ENCODE results near the gene SPTBN4. TPM values are rescaled to one million over a fixed set of nuclear protein-coding genes. Genes with fewer than 3 reads are reported as not detected.

SPTBN4 gene
- total and polyA plus RNA-seq, 8 donors = 1.4 to 18.1 (median 2.2) TPM; not detected in 1

- no peaks in the 10 kb centered on the region for H3K36me3 ChIP-seq
- TF ChIP-seq EP300 (IDR thresholded peaks at IDR 0.05) = no peak
- peak in 2 of 3 donors; percentile 40 to 50 for TF ChIP-seq POLR2AphosphoS5 (IDR thresholded peaks at IDR 0.05)
- peak overlapping the region; percentile 40 to 50 (median 44) for H3K4me3 ChIP-seq
- intact Hi-C loops (cut with DNase I; ENCODE audit: low total_unique reads) = no loop called here
- H3K4me1 ChIP-seq = peaks cover 16 to 30% (median 27%) of the 10 kb centered on the region in 4 donors
- peak overlapping the region; percentile 84 to 97 (median 95) for H3K27ac ChIP-seq
- 1 to 6% (median 2%) methylated on average over 29 to 50 of the region's 50 CpGs for WGBS, 5 donors
- no peaks in the 10 kb centered on the region for H3K27me3 ChIP-seq
- no peaks in the 10 kb centered on the region for H3K9me3 ChIP-seq
- peak; percentile 91 to 97 for DNase-seq
These were observed 33.2 kb upstream of the SPTBN4 start for GRCh38 chr19:40433391-40434216.

- H3K4me3 ChIP-seq = no peak overlapping the region
- H3K27me3 ChIP-seq = no peaks in the 10 kb centered on the region
- WGBS, 5 donors = 87 to 96% (median 92%) methylated on average over 3 of the region's 3 CpGs
- DNase-seq = no peak
- intact Hi-C loops (cut with DNase I; ENCODE audit: low total_unique reads) = no loop called here
- H3K36me3 ChIP-seq = peaks cover 19 to 23% (median 21%) of the 10 kb centered on the region in 4 donors
- H3K27ac ChIP-seq = peak overlapping the region in 1 of 5 donors; percentile 14
- no peaks in the 10 kb centered on the region for H3K9me3 ChIP-seq
- H3K4me1 ChIP-seq = peaks cover 21 to 49% (median 39%) of the 10 kb centered on the region in 4 donors
- no peak for TF ChIP-seq EP300 (IDR thresholded peaks at IDR 0.05)
- no peak for TF ChIP-seq CTCF (IDR thresholded peaks at IDR 0.05)
- no peak for TF ChIP-seq POLR2AphosphoS5 (IDR thresholded peaks at IDR 0.05)
- TF ChIP-seq POLR2A (IDR thresholded peaks at IDR 0.05) = no peak
These were observed 28.5 kb upstream of the SPTBN4 start for GRCh38 chr19:40438284-40438683.

GRCh38 chr19:40441719-40442253 is 25.0 kb upstream of the SPTBN4 start:
- Histone ChIP-seq H3K4me1 (peaks cover 20 to 49% (median 38%) of the 10 kb centered on the region in 4 donors), H3K9me3 (no peaks in the 10 kb centered on the region), H3K36me3 (peaks cover 19 to 26% (median 22%) of the 10 kb centered on the region in 4 donors), H3K27ac (peak overlapping the region in 4 of 5 donors; percentile 44 to 100 (median 96)), H3K27me3 (no peaks in the 10 kb centered on the region), H3K4me3 (peak overlapping the region in 2 of 4 donors; percentile 69 to 91)
- TF ChIP-seq POLR2A (IDR thresholded peaks at IDR 0.05) (no peak), CTCF (IDR thresholded peaks at IDR 0.05) (no peak), EP300 (IDR thresholded peaks at IDR 0.05) (no peak), POLR2AphosphoS5 (IDR thresholded peaks at IDR 0.05) (no peak)
- intact Hi-C loops (cut with DNase I; ENCODE audit: low total_unique reads) = no loop called here
- 77 to 88% (median 85%) methylated on average over 9 to 11 of the region's 11 CpGs for WGBS, 5 donors
- no peak for DNase-seq

GRCh38 chr19:40442328-40443130 is 24.3 kb upstream of the SPTBN4 start:
- H3K4me3 ChIP-seq = peak overlapping the region; percentile 69 to 98 (median 88)
- H3K27me3 ChIP-seq = no peaks in the 10 kb centered on the region
- no peak for DNase-seq
- peaks cover 22 to 34% (median 29%) of the 10 kb centered on the region in 4 donors for H3K36me3 ChIP-seq
- TF ChIP-seq POLR2AphosphoS5 (IDR thresholded peaks at IDR 0.05) (no peak), POLR2A (IDR thresholded peaks at IDR 0.05) (no peak), CTCF (IDR thresholded peaks at IDR 0.05) (no peak), EP300 (IDR thresholded peaks at IDR 0.05) (no peak)
- H3K4me1 ChIP-seq = peaks cover 20 to 49% (median 38%) of the 10 kb centered on the region in 4 donors
- H3K27ac ChIP-seq = peak overlapping the region; percentile 63 to 100 (median 98)
- no peaks in the 10 kb centered on the region for H3K9me3 ChIP-seq
- 15 to 17% (median 16%) methylated on average over 21 to 22 of the region's 22 CpGs for WGBS, 5 donors
- intact Hi-C loops (cut with DNase I; ENCODE audit: low total_unique reads) = no loop called here
